OCI-LY7 (cell line): ENCODE results near the gene MSH3.

Experiments
- EZH2phosphoT487 ChIP-seq: fragments of 200-600 bp; sonication (generic); IDR thresholded peaks from 2 replicates; pipeline ENCODE4 v1.6.1; 2018; ENCODE audit warnings: low read depth, borderline replicate concordance, mild to moderate bottlenecking, mixed run types, antibody characterized with exemption, low read length, moderate library complexity, mixed read lengths
- TF ChIP-seq, protein P1 (sequence below): fragments of 200-600 bp; sonication (generic); conservative IDR thresholded peaks from 2 replicates; pipeline ENCODE4 v1.5.1; 2014; ENCODE audit warnings: mild to moderate bottlenecking, antibody characterized with exemption, low read length, moderate library complexity, mixed read lengths

DNA sequence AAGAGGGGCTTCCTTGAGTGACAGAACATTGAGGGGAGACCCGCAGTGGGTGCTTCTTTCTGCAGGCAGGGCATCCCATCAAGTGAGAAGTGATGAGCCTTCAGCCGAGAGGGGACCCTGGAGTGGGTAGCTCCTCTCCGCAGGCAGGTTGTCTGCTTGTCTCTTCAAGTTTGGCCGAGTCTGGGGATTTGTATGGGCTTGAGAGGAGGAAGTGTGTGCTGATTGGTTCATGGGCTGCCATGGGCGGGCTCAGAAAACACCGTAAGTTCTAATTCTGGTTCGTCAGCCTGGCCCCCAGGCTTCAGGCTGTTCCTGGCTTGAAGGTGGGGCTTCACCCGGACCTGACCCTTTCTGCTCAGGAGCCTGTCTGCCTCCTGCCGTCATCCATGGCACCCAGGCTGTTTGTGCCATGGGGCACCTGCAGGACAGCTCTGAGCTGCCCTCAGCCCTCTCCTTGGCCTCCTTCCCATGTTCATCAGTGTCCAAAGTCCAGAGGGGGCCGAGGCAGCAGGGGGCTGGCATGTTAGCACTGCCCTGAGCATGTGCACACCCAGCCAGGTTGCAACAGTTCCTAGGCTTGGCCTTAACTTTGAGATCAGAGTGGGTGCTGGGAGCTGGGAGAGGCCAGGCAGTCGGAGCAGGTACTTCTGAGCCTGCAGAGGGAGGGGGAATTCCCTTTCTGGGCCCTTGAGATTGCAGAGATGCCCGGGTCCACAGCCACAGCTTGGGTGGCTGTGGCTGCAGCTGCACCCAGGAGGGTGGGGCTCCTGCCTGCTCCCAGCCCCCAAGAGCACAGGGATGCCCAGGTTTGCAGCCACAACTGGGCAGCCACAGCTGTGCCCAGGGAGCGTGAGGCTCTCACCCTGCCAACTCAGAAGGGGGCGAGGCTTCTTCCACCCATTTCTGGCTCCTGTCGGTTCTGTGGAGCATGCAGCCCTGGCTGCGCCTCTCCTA is 13.8 kb downstream of the MSH3 start:
- TF ChIP-seq, protein P1, sequence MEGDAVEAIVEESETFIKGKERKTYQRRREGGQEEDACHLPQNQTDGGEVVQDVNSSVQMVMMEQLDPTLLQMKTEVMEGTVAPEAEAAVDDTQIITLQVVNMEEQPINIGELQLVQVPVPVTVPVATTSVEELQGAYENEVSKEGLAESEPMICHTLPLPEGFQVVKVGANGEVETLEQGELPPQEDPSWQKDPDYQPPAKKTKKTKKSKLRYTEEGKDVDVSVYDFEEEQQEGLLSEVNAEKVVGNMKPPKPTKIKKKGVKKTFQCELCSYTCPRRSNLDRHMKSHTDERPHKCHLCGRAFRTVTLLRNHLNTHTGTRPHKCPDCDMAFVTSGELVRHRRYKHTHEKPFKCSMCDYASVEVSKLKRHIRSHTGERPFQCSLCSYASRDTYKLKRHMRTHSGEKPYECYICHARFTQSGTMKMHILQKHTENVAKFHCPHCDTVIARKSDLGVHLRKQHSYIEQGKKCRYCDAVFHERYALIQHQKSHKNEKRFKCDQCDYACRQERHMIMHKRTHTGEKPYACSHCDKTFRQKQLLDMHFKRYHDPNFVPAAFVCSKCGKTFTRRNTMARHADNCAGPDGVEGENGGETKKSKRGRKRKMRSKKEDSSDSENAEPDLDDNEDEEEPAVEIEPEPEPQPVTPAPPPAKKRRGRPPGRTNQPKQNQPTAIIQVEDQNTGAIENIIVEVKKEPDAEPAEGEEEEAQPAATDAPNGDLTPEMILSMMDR: no peak
- no peak for TF ChIP-seq EZH2phosphoT487
